ENCODE results near the gene NKD1. TPM values are rescaled to one million over a fixed set of nuclear protein-coding genes. Genes with fewer than 3 reads are reported as not detected.

Gene NKD1
- total and polyA plus RNA-seq, 4 donors = 2.3 to 14.1 (median 8.0) TPM

- 90% methylated on average over 10 of the region's 10 CpGs for WGBS, 2 donors
- TF ChIP-seq, protein P1, sequence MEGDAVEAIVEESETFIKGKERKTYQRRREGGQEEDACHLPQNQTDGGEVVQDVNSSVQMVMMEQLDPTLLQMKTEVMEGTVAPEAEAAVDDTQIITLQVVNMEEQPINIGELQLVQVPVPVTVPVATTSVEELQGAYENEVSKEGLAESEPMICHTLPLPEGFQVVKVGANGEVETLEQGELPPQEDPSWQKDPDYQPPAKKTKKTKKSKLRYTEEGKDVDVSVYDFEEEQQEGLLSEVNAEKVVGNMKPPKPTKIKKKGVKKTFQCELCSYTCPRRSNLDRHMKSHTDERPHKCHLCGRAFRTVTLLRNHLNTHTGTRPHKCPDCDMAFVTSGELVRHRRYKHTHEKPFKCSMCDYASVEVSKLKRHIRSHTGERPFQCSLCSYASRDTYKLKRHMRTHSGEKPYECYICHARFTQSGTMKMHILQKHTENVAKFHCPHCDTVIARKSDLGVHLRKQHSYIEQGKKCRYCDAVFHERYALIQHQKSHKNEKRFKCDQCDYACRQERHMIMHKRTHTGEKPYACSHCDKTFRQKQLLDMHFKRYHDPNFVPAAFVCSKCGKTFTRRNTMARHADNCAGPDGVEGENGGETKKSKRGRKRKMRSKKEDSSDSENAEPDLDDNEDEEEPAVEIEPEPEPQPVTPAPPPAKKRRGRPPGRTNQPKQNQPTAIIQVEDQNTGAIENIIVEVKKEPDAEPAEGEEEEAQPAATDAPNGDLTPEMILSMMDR (IDR thresholded peaks at IDR 0.05; ENCODE audit: control extremely low read depth, extremely low read depth) = no peak
- ATAC-seq (ENCODE audit: insufficient read depth, low FRiP score) = no peak
Observed at GRCh38 chr16:50636753-50637374, 88.7 kb downstream of the NKD1 start.

DNA sequence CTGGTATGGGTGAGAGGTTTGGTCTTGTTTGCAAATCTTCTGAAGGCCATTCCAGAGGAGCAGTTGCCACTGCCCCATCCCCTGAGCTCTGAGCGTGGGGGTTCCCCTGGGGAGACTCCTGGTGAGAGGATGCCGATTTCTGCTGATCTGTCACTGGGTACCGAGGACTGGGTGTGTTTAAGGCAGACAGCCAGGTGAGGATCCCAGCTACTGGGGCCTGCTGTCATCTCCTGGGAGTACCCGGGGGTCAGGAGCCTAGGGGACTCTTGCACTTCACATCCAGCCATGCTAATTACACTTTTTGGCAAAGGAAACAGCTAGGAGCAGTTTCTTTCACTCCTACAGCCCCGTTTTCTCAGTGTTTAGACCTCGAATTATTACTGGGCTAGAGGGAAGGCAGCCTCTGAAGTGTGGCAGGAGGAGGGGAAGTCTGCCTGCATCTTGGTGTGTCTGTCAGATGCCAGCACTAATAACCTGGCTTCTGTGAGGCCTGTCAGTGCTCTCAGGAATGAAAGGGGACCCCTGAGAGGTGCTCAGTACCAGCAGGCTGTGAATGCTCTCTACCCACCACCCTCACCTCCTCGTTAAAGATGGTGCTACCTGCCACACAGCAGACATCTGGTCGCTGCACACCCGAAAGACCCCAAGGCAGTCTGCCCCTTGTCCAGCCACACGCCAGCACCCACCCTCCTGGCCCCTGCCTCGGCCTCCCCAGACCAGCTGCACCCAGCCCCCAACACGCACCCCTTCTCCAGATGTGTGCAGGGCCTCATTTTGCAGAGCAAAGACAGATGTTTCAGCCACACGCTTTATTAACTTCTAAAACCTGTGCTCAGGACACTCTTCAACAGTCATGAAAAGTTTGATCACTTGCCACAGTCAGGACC, 89.8 kb downstream of the NKD1 start:
- ATAC-seq (ENCODE audit: insufficient read depth, low FRiP score) = no peak

More at GRCh38 chr16:50636753-50637374, 88.7 kb downstream of the NKD1 start:
- Histone ChIP-seq H3K9me3 (ENCODE audit: control insufficient read depth in 4 of 4, insufficient read depth in 3 of 4, low read length in 3 of 4) (peaks cover 0 to 3% (median 0%) of the 10 kb centered on the region in 4 donors), H3K27me3 (ENCODE audit: control insufficient read depth in 3 of 3, insufficient read depth in 3 of 3, low read length in 2 of 3) (no peaks in the 10 kb centered on the region), H3K4me3 (no peak overlapping the region), H3K27ac (ENCODE audit: low read depth in 1 of 2, low read length in 1 of 2) (no peak overlapping the region), H3K9ac (ENCODE audit: insufficient read depth in 1 of 2, low read length in 2 of 2) (no peak overlapping the region), H3K4me1 (ENCODE audit: control insufficient read depth in 5 of 5, insufficient read depth in 5 of 5, low read length in 5 of 5) (peaks cover 0 to 10% (median 0%) of the 10 kb centered on the region in 5 donors), H3K36me3 (ENCODE audit: control insufficient read depth in 4 of 4, insufficient read depth in 4 of 4, low read length in 4 of 4) (peaks cover 0 to 24% (median 10%) of the 10 kb centered on the region in 4 donors)
- DNase-seq = no peak

GRCh38 chr16:50638816-50639670, 90.8 kb downstream of the NKD1 start:
- Histone ChIP-seq H3K4me1 (ENCODE audit: control insufficient read depth in 5 of 5, insufficient read depth in 5 of 5, low read length in 5 of 5) (peaks cover 0 to 10% (median 0%) of the 10 kb centered on the region in 5 donors), H3K4me3 (no peak overlapping the region), H3K36me3 (ENCODE audit: control insufficient read depth in 4 of 4, insufficient read depth in 4 of 4, low read length in 4 of 4) (peaks cover 0 to 23% (median 6%) of the 10 kb centered on the region in 4 donors), H3K27ac (ENCODE audit: low read depth in 1 of 2, low read length in 1 of 2) (no peak overlapping the region), H3K9ac (ENCODE audit: insufficient read depth in 1 of 2, low read length in 2 of 2) (no peak overlapping the region), H3K9me3 (ENCODE audit: control insufficient read depth in 4 of 4, insufficient read depth in 3 of 4, low read length in 3 of 4) (peaks cover 0 to 4% (median 0%) of the 10 kb centered on the region in 4 donors), H3K27me3 (ENCODE audit: control insufficient read depth in 3 of 3, insufficient read depth in 3 of 3, low read length in 2 of 3) (no peaks in the 10 kb centered on the region)
- no peak for ATAC-seq (ENCODE audit: insufficient read depth, low FRiP score)
- DNase-seq = no peak
- TF ChIP-seq, protein P1 (IDR thresholded peaks at IDR 0.05; ENCODE audit: control extremely low read depth, extremely low read depth) = no peak
- WGBS, 2 donors = 78 to 91% methylated on average over 8 of the region's 8 CpGs

More for the DNA sequence above, 89.8 kb downstream of the NKD1 start:
- Histone ChIP-seq H3K27me3 (ENCODE audit: control insufficient read depth in 3 of 3, insufficient read depth in 3 of 3, low read length in 2 of 3) (no peaks in the 10 kb centered on the region), H3K9me3 (ENCODE audit: control insufficient read depth in 4 of 4, insufficient read depth in 3 of 4, low read length in 3 of 4) (peaks cover 0 to 3% (median 0%) of the 10 kb centered on the region in 4 donors), H3K4me1 (ENCODE audit: control insufficient read depth in 5 of 5, insufficient read depth in 5 of 5, low read length in 5 of 5) (peaks cover 0 to 10% (median 0%) of the 10 kb centered on the region in 5 donors), H3K36me3 (ENCODE audit: control insufficient read depth in 4 of 4, insufficient read depth in 4 of 4, low read length in 4 of 4) (peaks cover 0 to 18% (median 6%) of the 10 kb centered on the region in 4 donors), H3K27ac (ENCODE audit: low read depth in 1 of 2, low read length in 1 of 2) (no peak overlapping the region), H3K4me3 (no peak overlapping the region), H3K9ac (ENCODE audit: insufficient read depth in 1 of 2, low read length in 2 of 2) (no peak overlapping the region)
- DNase-seq = no peak
- WGBS, 2 donors = 85% methylated on average over 13 of the region's 13 CpGs
- TF ChIP-seq, protein P1 (IDR thresholded peaks at IDR 0.05; ENCODE audit: control extremely low read depth, extremely low read depth) = no peak

Measured in lung (tissue), 12 donors.